Panc1 (cell line): ENCODE measurements around the gene MYBPC3. TPM values are rescaled to one million over a fixed set of nuclear protein-coding genes. Genes with fewer than 3 reads are reported as not detected.

Source experiments
- ATAC-seq: fragments of 200-7000 bp; cut with Tn5 transposase; 2 replicates; pipeline ENCODE4 v1.9.1; 2020; ENCODE audit warnings: mild to moderate bottlenecking, moderate library complexity
- BruUV-seq: library from RNA; stranded (reverse); fragments of 400-500 nt; replicated peaks from 2 replicates; lab custom pipeline; 2021; lab: Mats Ljungman, UMichigan
- CTCF ChIA-PET: fragments of 300-600 bp; sonication (Branson Sonifier 250); formaldehyde crosslinking; loops from one replicate; lab custom pipeline; 2022; ENCODE audit warnings: antibody characterized with exemption; lab: Charles Lee
- POLR2A ChIA-PET: fragments of 300-600 bp; sonication (Branson Sonifier 250); formaldehyde crosslinking; loops from one replicate; lab custom pipeline; 2022; ENCODE audit warnings: antibody characterized with exemption; lab: Charles Lee
- DNase-seq: peaks from one replicate; pipeline ENCODE4 v3.0.0-alpha.2; 2010; ENCODE audit warnings: low read depth, low spot score
- H3K27ac ChIP-seq: 2 replicates; pipeline ENCODE4 v1.5.1; 2011; ENCODE audit warnings: mild to moderate bottlenecking, low read length, inconsistent platforms
- H3K27me3 ChIP-seq: fragments of 200-500 bp; sonication (Bioruptor generic); 2 replicates; pipeline ENCODE4 v1.6.0; 2014; ENCODE audit warnings: low read length, inconsistent platforms; ENCODE audit not compliant: control insufficient read depth, insufficient read depth
- H3K36me3 ChIP-seq: fragments of 200-500 bp; sonication (Bioruptor generic); 2 replicates; pipeline ENCODE4 v1.5.1; 2014; ENCODE audit warnings: inconsistent platforms, mild to moderate bottlenecking, low read length, moderate library complexity; ENCODE audit not compliant: control insufficient read depth, insufficient read depth
- H3K4me1 ChIP-seq: 2 replicates; pipeline ENCODE4 v1.5.1; 2011; ENCODE audit warnings: inconsistent platforms, mild to moderate bottlenecking, low read length, moderate library complexity; ENCODE audit not compliant: control insufficient read depth, insufficient read depth
- H3K4me3 ChIP-seq, 2 experiments: 2 replicates each; pipeline ENCODE4 v1.5.1; 2011 to 2012; ENCODE audit warnings: low read depth in 2 of 2, low read length in 2 of 2, mild to moderate bottlenecking in 2 of 2, inconsistent platforms in 1 of 2, moderate library complexity in 1 of 2
- H3K9me3 ChIP-seq: fragments of 200-500 bp; sonication (Bioruptor generic); 2 replicates; pipeline ENCODE4 v1.5.1; 2014; ENCODE audit warnings: low read depth, mild to moderate bottlenecking, inconsistent platforms, low read length, moderate library complexity; ENCODE audit not compliant: control insufficient read depth, insufficient read depth
- POLR2AphosphoS5 ChIP-seq: IDR thresholded peaks from 2 replicates; pipeline ENCODE4 v1.6.1; 2012; ENCODE audit warnings: mild to moderate bottlenecking, low read depth, low read length, moderate library complexity
- REST ChIP-seq, 2 experiments: IDR thresholded peaks; 2 replicates each; pipeline ENCODE4 v1.6.1; 2011 to 2012; ENCODE audit warnings: low read depth in 2 of 2, control low read depth in 1 of 2, low read length in 1 of 2, mild to moderate bottlenecking in 1 of 2, moderate library complexity in 1 of 2; ENCODE audit not compliant: insufficient read depth in 1 of 2
- SIN3A ChIP-seq: IDR thresholded peaks from 2 replicates; pipeline ENCODE4 v1.6.1; 2012; ENCODE audit warnings: low read depth, mild to moderate bottlenecking, low read length, moderate library complexity, borderline replicate concordance; ENCODE audit not compliant: insufficient read depth
- TCF7L2 ChIP-seq: IDR thresholded peaks from 2 replicates; pipeline ENCODE4 v1.6.1; 2011; ENCODE audit warnings: mild to moderate bottlenecking, low read depth, low read length, inconsistent platforms
- in situ Hi-C: cut with HindIII; loops from 2 replicates; pipeline ENCODE4 v1.10.0; 2016; ENCODE audit warnings: low sequenced_read_pairs, low pct_unique_long_range_greater_than_20kb
- intact Hi-C: fragments of 100-400 bp; cut with micrococcal nuclease; formaldehyde crosslinking; loops from one replicate; pipeline ENCODE4 v1.10.0; 2022; ENCODE audit not compliant: unreplicated experiment
- total RNA-seq: library from RNA; stranded (reverse); gene quantifications from one replicate; pipeline ENCODE4 v1.2.1, GENCODE V29; 2021; ENCODE audit not compliant: unreplicated experiment
- TF ChIP-seq, protein P1 (sequence below): fragments of 450-650 bp; IDR thresholded peaks from 2 replicates; pipeline ENCODE4 v1.5.1; 2017; ENCODE audit warnings: mild to moderate bottlenecking

The MYBPC3 gene
- total RNA-seq, 1 experiment from 2014 or later: not detected

- intact Hi-C loops (loop anchor here (10.0 kb wide), 2 partner anchors 104 to 184 kb away; partner anchors contain the start of genes ARFGAP2 and NR1H3), in situ Hi-C loops (no loop called here)
- Histone ChIP-seq H3K27me3 (no peaks in the 10 kb centered on the region), H3K9me3 (no peaks in the 10 kb centered on the region), H3K36me3 (no peaks in the 10 kb centered on the region), H3K4me1 (no peaks in the 10 kb centered on the region), H3K4me3 (no peak overlapping the region), H3K27ac (no peak overlapping the region)
- ChIA-PET CTCF (no interaction called here), POLR2A (no interaction called here)
- TF ChIP-seq SIN3A: no peak
- no peak for TF ChIP-seq TCF7L2
- no peak for TF ChIP-seq POLR2AphosphoS5
- no peak for TF ChIP-seq REST (IDR thresholded peaks at IDR 0.05; ENCODE audit: insufficient read depth in 1 of 2, low read depth in 2 of 2, low read length in 1 of 2)
- TF ChIP-seq, protein P1, sequence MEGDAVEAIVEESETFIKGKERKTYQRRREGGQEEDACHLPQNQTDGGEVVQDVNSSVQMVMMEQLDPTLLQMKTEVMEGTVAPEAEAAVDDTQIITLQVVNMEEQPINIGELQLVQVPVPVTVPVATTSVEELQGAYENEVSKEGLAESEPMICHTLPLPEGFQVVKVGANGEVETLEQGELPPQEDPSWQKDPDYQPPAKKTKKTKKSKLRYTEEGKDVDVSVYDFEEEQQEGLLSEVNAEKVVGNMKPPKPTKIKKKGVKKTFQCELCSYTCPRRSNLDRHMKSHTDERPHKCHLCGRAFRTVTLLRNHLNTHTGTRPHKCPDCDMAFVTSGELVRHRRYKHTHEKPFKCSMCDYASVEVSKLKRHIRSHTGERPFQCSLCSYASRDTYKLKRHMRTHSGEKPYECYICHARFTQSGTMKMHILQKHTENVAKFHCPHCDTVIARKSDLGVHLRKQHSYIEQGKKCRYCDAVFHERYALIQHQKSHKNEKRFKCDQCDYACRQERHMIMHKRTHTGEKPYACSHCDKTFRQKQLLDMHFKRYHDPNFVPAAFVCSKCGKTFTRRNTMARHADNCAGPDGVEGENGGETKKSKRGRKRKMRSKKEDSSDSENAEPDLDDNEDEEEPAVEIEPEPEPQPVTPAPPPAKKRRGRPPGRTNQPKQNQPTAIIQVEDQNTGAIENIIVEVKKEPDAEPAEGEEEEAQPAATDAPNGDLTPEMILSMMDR: no peak
- DNase-seq (no peak), ATAC-seq (no peak)
- no TSS peak for BruUV-seq
Observed at GRCh38 chr11:47358731-47359051, 6.2 kb upstream of the MYBPC3 start.

- Histone ChIP-seq H3K27me3 (no peaks in the 10 kb centered on the region), H3K36me3 (no peaks in the 10 kb centered on the region), H3K4me3 (no peak overlapping the region), H3K4me1 (no peaks in the 10 kb centered on the region), H3K27ac (no peak overlapping the region), H3K9me3 (no peaks in the 10 kb centered on the region)
- ChIA-PET CTCF (no interaction called here), POLR2A (no interaction called here)
- ATAC-seq (no peak), DNase-seq (no peak)
- intact Hi-C loops (loop anchor here (10.0 kb wide), 2 partner anchors 103 to 183 kb away; partner anchors contain the start of genes ARFGAP2 and NR1H3), in situ Hi-C loops (no loop called here)
- BruUV-seq: no TSS peak
- TF ChIP-seq TCF7L2 (no peak), SIN3A (no peak), POLR2AphosphoS5 (no peak)
- TF ChIP-seq, protein P1: no peak
Observed at GRCh38 chr11:47357985-47358730, 5.7 kb upstream of the MYBPC3 start.
